Mesodermal cell (in vitro differentiated cells): ENCODE results near the gene RPTN.

ENCODE experiments used
- H3K27ac ChIP-seq: 2 replicates; pipeline ENCODE4 v1.7.0; 2013; ENCODE audit warnings: mild to moderate bottlenecking, low read depth, low read length, moderate library complexity; ENCODE audit not compliant: severe bottlenecking
- H3K36me3 ChIP-seq: 2 replicates; pipeline ENCODE4 v1.7.1; 2013; ENCODE audit warnings: mild to moderate bottlenecking, low read length, moderate library complexity; ENCODE audit not compliant: control insufficient read depth, insufficient read depth
- H3K4me1 ChIP-seq: one replicate; pipeline ENCODE4 v1.7.1; 2013; ENCODE audit warnings: mild to moderate bottlenecking, low read length; ENCODE audit not compliant: insufficient read depth, control insufficient read depth, poor library complexity, severe bottlenecking
- H3K4me3 ChIP-seq: 2 replicates; pipeline ENCODE4 v1.7.0; 2013; ENCODE audit warnings: low read length, control low read depth, mild to moderate bottlenecking; ENCODE audit not compliant: insufficient read depth, poor library complexity, severe bottlenecking; ENCODE audit errors: extremely low read depth
- H3K9me3 ChIP-seq: 2 replicates; pipeline ENCODE4 v1.7.1; 2013; ENCODE audit warnings: mild to moderate bottlenecking, low read length, moderate library complexity; ENCODE audit not compliant: control insufficient read depth
- WGBS, 2 experiments: methylation state at CpG; one replicate each; pipeline ENCODE4 v1.1.5; 2013; ENCODE audit warnings: missing lambda C conversion rate in 2 of 2; ENCODE audit not compliant: insufficient coverage in 2 of 2; 5-methylcytosine and 5-hydroxymethylcytosine counted together

Gene RPTN

DNA sequence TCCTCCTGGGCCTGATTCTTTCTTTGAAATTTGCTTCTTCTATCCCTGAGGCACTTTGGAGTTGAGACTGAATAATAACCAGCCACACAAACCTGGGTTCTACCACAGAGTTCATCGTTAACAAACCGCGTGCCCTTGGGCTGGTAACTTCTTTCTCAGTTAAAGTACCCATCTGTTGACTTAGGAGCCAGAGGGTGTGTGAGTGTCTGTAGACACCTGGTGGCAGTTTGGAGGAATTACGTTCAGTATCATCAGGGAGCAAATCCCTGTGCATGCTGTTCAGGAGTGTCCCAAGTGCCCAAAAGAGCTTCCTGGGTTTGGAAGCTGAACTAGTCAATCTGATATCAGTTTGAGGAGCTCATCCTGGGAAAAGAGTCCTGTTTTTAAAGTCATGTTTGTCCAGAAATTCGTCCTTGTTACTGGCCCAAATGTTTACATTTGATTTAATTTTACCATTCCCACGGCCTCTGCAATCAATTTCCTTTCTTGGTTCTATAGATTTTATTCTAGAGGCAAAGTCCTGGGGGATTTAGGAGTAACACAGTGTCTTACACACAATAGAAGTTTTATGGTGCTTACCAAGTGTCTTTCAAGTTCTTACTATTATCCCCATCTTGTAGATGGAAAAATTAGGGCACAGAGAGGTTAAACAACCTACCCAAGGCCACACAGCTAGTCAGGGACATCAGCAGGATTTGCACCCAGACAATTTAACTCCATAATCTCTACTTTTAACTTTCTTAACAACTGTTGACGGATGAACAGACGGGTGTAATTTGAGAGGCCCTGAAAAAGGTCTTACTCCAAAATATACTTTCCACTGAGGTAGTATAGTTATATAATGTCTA is 26.7 kb upstream of the RPTN start:
- H3K9me3 ChIP-seq = no peaks in the 10 kb centered on the region
- H3K36me3 ChIP-seq = no peaks in the 10 kb centered on the region
- no peak overlapping the region for H3K4me3 ChIP-seq
- H3K4me1 ChIP-seq = peaks cover 3% of the 10 kb centered on the region
- H3K27ac ChIP-seq = no peak overlapping the region
- WGBS, 2 experiments = 7 to 10% methylated on average over 1 to 4 of the region's 8 CpGs

- Histone ChIP-seq H3K27ac (no peak overlapping the region), H3K36me3 (no peaks in the 10 kb centered on the region), H3K4me1 (peaks cover 3% of the 10 kb centered on the region), H3K9me3 (no peaks in the 10 kb centered on the region), H3K4me3 (no peak overlapping the region)
- WGBS, 2 experiments = 63 to 69% methylated on average over 2 of the region's 2 CpGs
These were observed 23.9 kb upstream of the RPTN start for GRCh38 chr1:152182944-152183361.

GRCh38 chr1:152182431-152182830 is 23.4 kb upstream of the RPTN start:
- H3K27ac ChIP-seq = no peak overlapping the region
- WGBS, 2 experiments = 40 to 83% methylated on average over 1 of the region's 2 CpGs

DNA sequence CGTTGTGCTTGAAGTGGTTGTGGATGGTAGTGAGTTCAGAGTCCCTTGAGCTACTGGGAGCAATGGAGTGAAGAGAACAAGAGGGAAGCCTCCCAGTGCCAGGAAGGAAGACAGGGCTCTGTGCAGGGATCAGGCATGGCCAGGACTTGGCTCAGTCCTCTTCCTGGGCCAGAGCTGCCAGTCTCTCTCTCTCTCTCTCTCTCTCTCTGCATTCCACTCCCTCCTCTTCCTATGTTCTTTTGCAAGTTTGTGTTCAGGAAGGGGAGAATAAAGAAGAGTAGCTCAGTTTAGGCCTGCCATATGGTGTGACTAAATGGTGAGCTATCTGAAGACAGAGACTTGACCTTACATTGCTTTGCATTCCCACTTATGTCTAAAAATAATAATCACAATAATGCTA is 20.5 kb upstream of the RPTN start:
- no peak overlapping the region for H3K4me3 ChIP-seq
- peaks cover 3% of the 10 kb centered on the region for H3K4me1 ChIP-seq
- H3K9me3 ChIP-seq = no peaks in the 10 kb centered on the region
- H3K27ac ChIP-seq = no peak overlapping the region
- WGBS, 2 experiments = 71 to 79% methylated on average over 1 of the region's 1 CpG
- H3K36me3 ChIP-seq = no peaks in the 10 kb centered on the region

More at GRCh38 chr1:152182431-152182830, 23.4 kb upstream of the RPTN start:
- peaks cover 3% of the 10 kb centered on the region for H3K4me1 ChIP-seq
- H3K9me3 ChIP-seq = no peaks in the 10 kb centered on the region
- H3K4me3 ChIP-seq = no peak overlapping the region
- no peaks in the 10 kb centered on the region for H3K36me3 ChIP-seq

DNA sequence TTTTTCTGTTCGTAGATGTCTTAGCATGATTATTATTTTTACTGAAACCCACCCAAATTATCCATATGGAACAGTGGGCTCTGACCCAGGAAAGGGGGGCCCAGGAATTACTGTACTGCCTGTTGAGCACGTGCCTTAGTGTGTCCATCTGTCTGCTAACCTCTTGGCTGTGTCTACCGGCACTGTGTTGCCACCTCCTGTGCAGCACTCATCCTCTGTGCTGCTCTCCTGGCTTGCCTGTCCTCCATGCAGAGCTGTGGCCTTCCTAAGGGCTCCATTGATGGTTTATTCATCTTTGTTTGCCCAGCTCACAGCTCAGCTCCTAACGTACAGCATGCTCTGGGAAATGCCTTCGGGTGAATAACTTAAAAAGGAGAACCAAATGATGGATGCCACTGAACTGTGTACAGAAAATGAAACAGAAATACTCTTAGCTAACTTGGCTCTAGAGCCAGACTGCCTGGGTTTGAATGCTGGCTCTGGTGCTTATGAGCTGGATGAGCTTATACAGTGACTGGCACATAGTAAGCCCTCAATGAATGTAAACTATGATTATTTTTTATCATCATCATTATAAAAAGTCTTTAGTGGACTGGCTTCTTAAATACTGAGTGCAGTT is 11.4 kb upstream of the RPTN start:
- WGBS, 2 experiments = 53 to 64% methylated on average over 4 of the region's 5 CpGs
- no peaks in the 10 kb centered on the region for H3K36me3 ChIP-seq
- H3K4me1 ChIP-seq = peaks cover 6% of the 10 kb centered on the region
- H3K4me3 ChIP-seq = no peak overlapping the region
- no peak overlapping the region for H3K27ac ChIP-seq
- H3K9me3 ChIP-seq = peaks cover 4% of the 10 kb centered on the region

DNA sequence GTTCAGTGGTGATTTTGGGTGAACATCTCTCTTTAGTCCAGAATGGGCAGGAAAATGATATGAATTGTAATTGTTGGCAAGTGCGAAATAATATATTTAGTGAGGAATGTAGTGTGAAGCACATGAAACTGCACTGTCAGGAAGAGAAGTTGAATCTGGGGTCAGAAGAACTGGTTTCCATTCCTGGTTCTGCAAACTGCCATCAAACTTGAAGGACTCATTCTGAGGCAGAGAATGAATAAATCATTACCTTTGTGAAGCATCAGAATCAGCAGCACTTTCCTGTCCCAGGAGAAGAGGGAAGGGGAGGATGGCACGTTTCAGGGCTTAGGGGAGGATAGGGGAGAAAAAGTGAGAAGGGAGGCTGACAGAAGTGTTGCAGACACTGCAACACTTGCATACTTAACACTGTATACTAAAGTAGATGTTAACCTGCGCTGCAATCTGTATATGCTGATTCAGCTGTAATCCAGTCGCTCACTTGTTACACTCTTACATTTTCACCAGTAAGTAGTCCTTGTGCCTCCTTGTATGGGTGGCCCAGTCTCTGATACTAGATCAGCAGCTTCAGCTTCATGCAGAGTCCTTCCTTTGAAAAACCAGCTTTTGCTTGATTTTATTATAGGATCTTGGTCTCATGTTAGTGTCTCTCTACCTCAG is 10.5 kb upstream of the RPTN start:
- H3K9me3 ChIP-seq = peaks cover 4% of the 10 kb centered on the region
- no peaks in the 10 kb centered on the region for H3K36me3 ChIP-seq
- H3K27ac ChIP-seq = no peak overlapping the region
- no peak overlapping the region for H3K4me3 ChIP-seq
- WGBS, 2 experiments = 44 to 74% methylated on average over 3 to 4 of the region's 4 CpGs
- H3K4me1 ChIP-seq = peaks cover 6% of the 10 kb centered on the region

GRCh38 chr1:152168535-152168868 is 9.5 kb upstream of the RPTN start:
- 25 to 50% methylated on average over 1 of the region's 1 CpG for WGBS, 2 experiments
- no peak overlapping the region for H3K27ac ChIP-seq

DNA sequence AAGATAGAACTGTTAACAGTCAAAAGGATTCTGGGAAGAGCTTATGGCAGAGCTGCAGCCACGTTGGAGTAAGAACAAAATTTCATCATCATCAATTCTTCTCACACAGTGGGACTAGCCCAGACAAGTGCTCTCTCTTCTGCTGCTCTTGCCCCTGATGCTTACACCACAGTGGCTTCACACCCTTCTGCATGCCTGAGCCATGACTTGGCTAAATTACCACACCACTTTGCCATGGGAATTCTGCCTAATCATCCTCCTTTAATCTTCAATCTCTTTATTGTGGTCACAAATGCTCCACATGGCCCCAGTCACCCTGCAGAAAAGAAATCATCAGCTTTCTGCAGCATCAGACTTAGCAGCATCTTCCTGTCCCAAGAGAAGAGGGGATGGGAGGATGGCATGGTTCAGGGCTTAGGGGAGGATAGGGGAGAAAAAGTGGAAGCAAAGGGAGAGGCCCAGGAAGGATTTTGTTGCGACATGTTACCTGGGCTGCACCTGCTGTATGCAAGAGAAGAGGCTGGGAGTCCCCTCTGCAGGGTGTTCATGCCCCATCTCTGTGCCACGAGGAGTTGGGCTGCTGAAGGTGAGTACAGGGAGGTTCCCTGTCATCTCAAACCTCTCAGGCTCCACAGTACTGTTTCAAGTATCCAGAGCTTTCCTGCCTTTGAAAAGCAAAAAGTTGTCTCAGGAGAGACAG is 9.0 kb upstream of the RPTN start:
- Histone ChIP-seq H3K36me3 (no peaks in the 10 kb centered on the region), H3K4me1 (peaks cover 6% of the 10 kb centered on the region), H3K27ac (no peak overlapping the region), H3K4me3 (no peak overlapping the region), H3K9me3 (peaks cover 4% of the 10 kb centered on the region)
- 26 to 30% methylated on average over 2 to 3 of the region's 3 CpGs for WGBS, 2 experiments

More at GRCh38 chr1:152168535-152168868, 9.5 kb upstream of the RPTN start:
- peaks cover 4% of the 10 kb centered on the region for H3K9me3 ChIP-seq
- H3K4me3 ChIP-seq = no peak overlapping the region
- H3K36me3 ChIP-seq = no peaks in the 10 kb centered on the region
- peaks cover 6% of the 10 kb centered on the region for H3K4me1 ChIP-seq

DNA sequence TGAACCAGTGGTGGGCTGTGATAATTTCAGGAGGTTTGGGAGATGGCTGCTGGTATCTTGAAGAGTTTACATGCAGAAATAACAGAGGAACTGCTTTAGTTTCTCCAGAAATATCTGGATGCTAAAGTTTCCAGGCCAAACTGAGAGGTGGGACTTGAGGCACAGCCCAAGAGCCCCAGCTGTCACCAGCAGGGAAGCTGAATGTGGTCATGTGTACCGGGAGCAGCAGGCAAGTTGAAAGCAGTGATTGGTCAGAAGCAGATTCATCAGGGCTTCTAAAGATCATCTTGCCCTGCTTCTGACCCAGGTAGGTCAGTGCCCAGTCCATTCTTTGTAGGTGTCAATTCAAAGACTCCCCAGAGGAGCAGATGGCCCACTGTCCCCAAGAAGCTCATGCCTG is 7.9 kb upstream of the RPTN start:
- H3K9me3 ChIP-seq = peaks cover 4% of the 10 kb centered on the region
- H3K4me1 ChIP-seq = peaks cover 6% of the 10 kb centered on the region
- 57 to 71% methylated on average over 1 of the region's 1 CpG for WGBS, 2 experiments
- no peak overlapping the region for H3K4me3 ChIP-seq
- H3K27ac ChIP-seq = no peak overlapping the region
- H3K36me3 ChIP-seq = no peaks in the 10 kb centered on the region

- H3K4me1 ChIP-seq = peaks cover 6% of the 10 kb centered on the region
- no peak overlapping the region for H3K4me3 ChIP-seq
- WGBS, 2 experiments = 80% methylated on average over 1 of the region's 4 CpGs; no CpG with 5 or more reads in 1 of the 2 experiments
- H3K27ac ChIP-seq = no peak overlapping the region
- H3K9me3 ChIP-seq = no peaks in the 10 kb centered on the region
- H3K36me3 ChIP-seq = no peaks in the 10 kb centered on the region
These were observed 6.5 kb upstream of the RPTN start for GRCh38 chr1:152165286-152166077.
